DMS153 treated with DMSO at 0.1 percent for 48 hours (cell line): ENCODE data around the gene KIAA1191.
A peak's percentile ranks its signal among the peaks of the same experiment; 100 is the strongest.

Experiments used
- DNase-seq: peaks from one replicate; lab custom pipeline; 2025; ENCODE audit not compliant: unreplicated experiment; lab: John Stamatoyannopoulos, UW

KIAA1191 gene

DNA sequence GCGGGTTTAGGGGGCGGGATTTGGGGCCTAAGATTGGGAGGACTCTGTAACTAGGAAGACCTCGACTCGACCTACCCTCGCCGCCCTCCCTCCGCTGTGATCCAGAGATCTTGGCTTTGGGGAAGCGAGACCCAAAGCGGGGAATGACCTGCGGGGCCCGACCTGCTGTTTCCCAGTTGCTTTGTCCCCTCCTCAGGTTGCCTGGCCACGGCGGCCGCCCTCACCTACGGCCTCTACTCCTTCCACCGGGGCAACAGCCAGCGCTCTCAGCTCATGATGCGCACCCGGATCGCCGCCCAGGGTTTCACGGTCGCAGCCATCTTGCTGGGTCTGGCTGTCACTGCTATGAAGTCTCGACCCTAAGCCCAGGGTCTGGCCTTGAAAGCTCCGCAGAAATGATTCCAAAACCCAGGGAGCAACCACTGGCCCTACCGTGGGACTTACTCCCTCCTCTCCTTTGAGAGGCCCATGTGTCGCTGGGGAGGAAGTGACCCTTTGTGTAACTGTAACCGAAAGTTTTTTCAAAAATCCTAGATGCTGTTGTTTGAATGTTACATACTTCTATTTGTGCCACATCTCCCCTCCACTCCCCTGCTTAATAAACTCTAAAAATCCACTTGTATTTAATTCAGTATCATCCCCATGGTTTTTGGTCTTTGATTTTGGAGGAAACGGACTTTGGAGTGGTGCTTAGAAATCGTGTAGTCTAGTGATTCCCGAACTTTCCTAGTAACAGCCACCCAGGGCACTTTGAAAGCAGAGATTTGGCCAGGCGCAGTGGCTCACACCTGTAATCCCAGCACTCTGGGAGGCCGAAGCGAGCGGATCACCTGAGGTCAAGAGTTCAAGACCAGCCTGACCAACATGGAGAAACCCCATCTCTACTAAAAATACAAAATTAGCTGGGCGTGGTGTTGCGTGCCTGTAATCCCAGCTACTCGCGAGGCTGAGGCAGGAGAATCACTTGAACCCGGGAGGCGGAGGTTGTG, 27.9 kb upstream of the KIAA1191 start:
- DNase-seq: no peak

GRCh38 chr5:176388444-176389134, 27.0 kb upstream of the KIAA1191 start, which contains the start of the genes HIGD2A and NOP16:
HIGD2A (plus strand) TSS chr5:176388751; CDS start chr5:176388820, 69 bp downstream.
NOP16 (minus strand) TSS chr5:176388598; CDS start chr5:176388539, 59 bp downstream.
- peak; percentile 89 for DNase-seq

DNA sequence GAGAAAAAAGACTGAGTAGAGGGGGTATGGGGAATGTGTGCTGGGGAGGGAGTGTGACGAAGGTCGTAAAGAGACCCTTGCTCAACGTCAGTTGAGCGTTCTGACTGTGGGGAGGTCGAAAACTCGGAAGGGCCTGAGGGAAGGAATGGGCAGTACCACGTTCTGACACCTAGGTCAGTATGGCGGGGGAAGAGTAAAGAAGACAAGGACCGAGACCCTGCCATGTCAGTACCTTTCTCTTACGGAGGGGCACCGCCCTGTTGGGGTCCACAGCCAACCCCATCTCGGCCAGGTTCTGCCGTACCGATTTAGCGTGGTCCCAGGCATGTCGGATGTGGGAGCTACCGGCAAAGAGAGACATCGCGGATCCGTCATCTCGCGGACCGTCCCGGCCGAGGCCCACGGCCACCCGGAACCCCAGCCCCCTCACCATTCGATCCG, 26.5 kb upstream of the KIAA1191 start:
- DNase-seq: no peak

GRCh38 chr5:176387384-176387925, 25.9 kb upstream of the KIAA1191 start:
- no peak for DNase-seq

DNA sequence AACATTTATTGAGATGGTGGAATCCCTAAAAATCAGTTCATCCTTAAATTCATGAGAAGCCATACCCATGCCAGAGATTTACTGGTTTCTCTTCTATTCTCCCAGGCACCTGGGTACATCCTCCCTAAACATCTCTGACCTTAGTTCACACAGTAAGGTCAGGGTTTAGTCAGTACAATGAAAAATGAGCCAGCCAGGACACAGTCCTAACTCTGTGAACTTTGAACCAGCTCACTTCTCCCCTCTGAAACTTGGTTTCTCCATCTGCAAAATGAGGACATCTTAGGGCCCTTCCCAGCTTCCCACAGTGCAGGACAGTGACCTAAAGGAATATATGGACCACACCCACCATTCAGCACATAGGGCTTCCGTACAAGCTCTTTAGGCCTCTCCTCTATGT, 24.9 kb upstream of the KIAA1191 start:
- no peak for DNase-seq

DNA sequence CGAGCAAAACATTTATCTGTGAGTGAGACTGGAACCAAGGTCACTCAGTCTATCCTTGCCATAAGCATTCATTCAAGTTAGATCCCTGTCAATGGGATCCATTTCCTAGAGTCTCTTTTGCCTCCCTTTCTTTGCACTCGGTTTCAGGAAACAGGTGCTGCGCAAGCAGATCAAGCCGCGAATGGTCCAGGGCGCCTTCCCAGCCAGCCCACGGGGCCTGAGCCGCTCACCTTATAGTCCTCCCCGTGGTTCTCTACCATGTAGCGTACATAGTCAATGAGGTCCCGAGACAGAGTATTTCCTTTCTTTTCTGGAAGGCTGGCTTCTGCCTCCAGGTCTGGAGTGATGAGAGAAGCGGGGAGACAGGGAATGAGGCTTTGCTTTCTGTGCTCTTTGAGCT, 23.4 kb upstream of the KIAA1191 start:
- no peak for DNase-seq

GRCh38 chr5:176384366-176384930, 22.9 kb upstream of the KIAA1191 start:
- no peak for DNase-seq

- no peak for DNase-seq
These were observed 22.4 kb upstream of the KIAA1191 start for GRCh38 chr5:176383961-176384360.

GRCh38 chr5:176383248-176383905, 21.8 kb upstream of the KIAA1191 start:
- DNase-seq: no peak

DNA sequence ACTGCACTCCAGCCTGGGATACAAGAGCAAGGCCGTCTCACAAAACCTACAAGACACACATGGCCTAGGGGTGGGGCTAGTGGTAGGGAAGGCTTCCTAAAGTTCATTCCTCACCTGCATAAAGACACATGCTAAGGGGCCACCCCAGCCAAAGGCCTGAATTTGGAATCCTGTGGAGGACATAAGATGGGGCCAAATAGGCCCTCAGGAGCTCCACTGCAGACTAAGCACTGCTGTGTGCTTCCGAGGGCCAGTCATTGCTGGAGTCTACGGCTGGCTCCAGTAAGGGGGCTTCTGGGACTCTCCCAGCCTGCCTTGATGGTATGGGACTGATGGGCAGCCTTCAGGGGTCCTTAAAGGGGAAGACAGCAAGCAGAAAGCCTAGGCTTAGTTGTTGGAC, 21.2 kb upstream of the KIAA1191 start:
- DNase-seq: no peak

DNA sequence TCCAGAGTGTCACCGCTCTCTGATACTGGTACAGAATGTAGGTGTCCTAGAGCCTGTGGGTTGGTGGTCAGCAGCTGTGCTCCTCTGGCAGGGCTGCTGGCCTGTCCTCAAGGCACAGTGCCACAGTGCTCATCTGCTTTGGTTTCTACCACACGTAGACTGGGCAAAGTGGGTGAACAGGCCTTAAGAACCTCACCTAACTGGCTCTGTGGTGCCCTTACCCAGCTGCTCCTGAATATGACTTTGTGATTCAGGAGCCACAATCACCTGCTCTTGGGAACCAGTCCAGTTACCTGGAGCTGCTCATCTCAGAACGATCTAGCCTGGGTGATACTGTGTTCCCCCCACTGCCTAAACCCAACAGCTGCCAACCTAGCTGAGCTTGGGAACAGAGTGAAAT, 20.4 kb upstream of the KIAA1191 start:
- no peak for DNase-seq

DNA sequence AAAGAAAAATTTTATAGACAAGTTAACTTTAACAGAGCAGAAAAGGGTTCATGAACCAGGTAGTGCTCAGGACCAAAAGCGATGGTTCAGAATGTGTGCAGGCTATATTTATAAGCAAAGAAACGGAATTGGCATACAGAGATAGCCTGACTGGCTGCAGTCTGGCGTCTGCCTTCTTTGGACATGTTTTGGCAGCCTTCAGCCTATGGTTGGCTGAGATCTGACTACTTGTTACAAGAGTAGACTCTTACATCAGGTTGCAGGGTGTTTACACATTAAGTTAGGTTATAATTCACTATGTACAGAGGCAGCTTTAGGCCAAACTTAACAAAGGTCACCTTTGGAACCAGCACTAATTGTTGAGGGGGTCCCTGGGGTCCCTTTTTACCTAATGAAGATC, 19.9 kb upstream of the KIAA1191 start:
- DNase-seq: no peak

DNA sequence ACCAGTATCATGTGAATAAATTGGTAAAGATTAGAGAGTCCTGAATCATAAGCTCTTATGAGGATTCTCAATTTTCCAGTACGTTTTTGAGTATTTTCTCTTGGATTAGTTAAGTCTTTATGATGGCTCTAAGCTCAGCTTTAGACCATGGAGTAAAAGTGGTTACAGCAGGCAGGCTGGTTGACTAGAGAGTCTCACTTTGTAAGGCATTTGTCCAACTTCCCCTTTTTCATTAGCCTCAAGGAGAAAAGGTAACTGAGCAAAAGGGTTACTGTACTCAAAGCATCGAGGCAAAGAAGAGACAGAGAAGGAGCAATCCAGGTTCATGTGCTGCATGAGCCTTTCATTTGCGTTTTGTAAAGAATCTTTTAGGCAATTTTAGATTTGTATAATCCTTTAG, 18.3 kb upstream of the KIAA1191 start:
- no peak for DNase-seq

GRCh38 chr5:176373100-176373818, 11.7 kb upstream of the KIAA1191 start:
- no peak for DNase-seq

DNA sequence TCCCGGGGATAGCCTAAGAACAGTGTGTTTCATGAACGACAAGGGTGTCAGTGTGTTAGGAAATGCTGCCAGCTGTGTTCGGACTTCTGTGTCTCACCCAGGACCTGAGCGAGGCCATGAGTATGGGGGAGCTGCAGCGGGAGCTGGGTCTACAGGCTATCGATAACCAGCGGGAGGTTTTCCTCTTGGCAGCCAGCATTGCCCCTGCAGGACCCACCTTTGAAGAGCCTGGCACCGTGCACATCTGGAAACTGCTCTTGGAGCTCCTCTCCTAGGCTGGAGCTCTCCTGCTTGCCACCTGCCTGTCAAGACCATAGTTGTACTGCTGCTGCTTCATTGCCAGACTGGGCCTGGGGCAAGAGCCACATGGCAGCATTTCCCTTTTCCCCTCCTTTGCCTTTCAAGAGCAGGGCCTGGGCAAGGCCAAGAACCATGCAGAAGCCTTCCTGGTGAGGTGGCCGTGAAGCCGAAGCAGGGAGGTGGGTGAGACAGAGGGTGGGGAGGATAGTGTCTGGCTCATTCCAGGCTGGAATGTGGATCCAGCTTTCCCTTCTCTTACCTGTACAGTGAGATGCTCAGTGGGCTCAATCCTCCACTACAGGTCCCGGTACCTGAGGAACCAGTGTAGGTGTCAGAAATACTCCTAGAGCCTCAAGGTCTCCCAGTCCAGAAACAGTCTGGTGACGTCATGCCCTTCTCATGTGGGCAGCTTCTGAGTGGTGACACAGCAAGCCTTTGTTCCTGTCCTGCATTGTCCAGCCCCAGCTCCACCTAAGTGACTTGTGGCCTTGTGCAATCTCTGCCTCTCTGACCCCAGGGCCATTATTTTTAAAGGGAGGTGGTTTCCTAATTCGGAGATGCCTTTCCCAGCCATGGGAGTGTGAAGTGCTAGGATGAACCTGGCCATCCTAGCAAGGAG, 10.3 kb upstream of the KIAA1191 start:
- no peak for DNase-seq

DNA sequence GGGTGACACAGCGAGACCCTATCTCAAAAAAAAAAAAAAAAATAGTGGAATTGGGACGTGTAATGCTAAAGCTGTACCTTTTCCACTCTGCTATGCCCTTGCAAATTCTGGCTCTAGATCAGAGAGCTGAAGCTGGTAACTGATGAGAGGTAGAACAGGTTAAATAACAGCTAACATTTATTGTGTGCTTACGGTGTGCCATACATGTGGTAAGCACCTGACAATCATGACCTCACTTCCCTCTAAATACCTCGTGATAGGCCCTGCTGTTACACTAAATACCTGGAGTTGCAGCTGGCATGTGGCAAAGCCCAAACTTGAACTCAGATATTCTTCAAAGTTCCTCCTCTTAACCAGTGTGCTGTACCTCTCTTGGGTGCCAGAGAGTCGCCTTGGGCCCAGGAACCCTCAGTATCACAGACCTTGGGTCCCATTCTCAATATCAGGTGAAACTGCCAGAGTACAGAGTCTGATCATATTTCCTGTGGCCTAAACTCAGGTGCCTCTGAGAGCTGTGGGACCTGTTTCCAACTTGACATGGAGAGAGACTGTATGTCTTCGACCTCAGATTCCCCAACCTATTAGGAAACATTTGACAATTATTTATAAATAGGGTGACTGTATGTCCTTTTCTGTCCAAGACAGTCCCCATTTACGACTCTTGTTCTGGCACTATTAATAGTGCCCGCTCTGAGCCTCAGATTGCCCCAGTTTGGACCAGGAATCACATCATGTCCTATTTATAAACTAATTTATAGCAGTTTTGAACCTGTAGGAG, 8.6 kb upstream of the KIAA1191 start:
- no peak for DNase-seq

DNA sequence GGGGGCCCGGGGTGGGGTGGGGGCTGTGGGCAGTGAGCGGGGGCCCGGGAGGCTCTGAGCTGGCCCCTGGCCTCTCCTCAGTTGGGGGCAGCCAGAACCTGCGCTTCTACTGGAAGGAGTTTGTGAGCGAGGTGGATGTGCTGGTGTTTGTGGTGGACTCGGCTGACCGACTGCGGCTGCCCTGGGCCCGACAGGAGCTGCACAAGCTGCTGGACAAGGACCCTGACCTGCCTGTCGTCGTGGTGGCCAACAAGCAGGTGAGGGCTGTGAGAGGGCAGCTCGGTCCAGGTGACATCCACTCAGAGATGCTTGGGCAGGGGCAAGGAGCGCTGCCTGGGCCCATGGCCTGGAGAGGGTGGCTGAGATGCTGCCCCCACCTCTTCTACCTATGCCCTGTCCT, 7.2 kb upstream of the KIAA1191 start:
- no peak for DNase-seq

- DNase-seq: no peak
These were observed 4.8 kb upstream of the KIAA1191 start for GRCh38 chr5:176366232-176366894.
